ENCODE data around the gene UBXN10.
A peak's percentile ranks its signal among the peaks of the same experiment; 100 is the strongest.

The UBXN10 gene

GRCh38 chr1:20212085-20212684, 26.3 kb downstream of the UBXN10 start:
- TF ChIP-seq CTCF (conservative IDR thresholded peaks at IDR 0.05; ENCODE audit: low read length) = no peak
- no peak for TF ChIP-seq EZH2phosphoT487 (IDR thresholded peaks at IDR 0.05; ENCODE audit: borderline replicate concordance)
- Histone ChIP-seq H3K36me3 (ENCODE audit: insufficient read depth, low read length) (no peaks in the 10 kb centered on the region), H3K9ac (ENCODE audit: low read depth, low read length, poor library complexity, severe bottlenecking) (no peak overlapping the region)

GRCh38 chr1:20212685-20213331, 26.9 kb downstream of the UBXN10 start:
- H3K9me3 ChIP-seq (ENCODE audit: insufficient read depth, low read depth, low read length) = no peaks in the 10 kb centered on the region
- no peaks in the 10 kb centered on the region for H3K27me3 ChIP-seq (ENCODE audit: insufficient read depth, low read length, poor library complexity, severe bottlenecking)
- H3K9me2 ChIP-seq (replicated peaks; ENCODE audit: low read depth, low read length) = no peaks in the 10 kb centered on the region
- no peak overlapping the region for H3K4me3 ChIP-seq (ENCODE audit: low read length, poor library complexity, severe bottlenecking)
- no peaks in the 10 kb centered on the region for H3K79me2 ChIP-seq (ENCODE audit: insufficient read depth, low read length)
- no peaks in the 10 kb centered on the region for H4K20me1 ChIP-seq (ENCODE audit: insufficient read depth, low read length, poor library complexity, severe bottlenecking)
- no peaks in the 10 kb centered on the region for H3F3A ChIP-seq (ENCODE audit: low read depth)
- H3K36me3 ChIP-seq (ENCODE audit: insufficient read depth, low read length) = no peaks in the 10 kb centered on the region
- TF ChIP-seq EZH2phosphoT487 (IDR thresholded peaks at IDR 0.05; ENCODE audit: borderline replicate concordance) (no peak), CTCF (conservative IDR thresholded peaks at IDR 0.05; ENCODE audit: low read length) (peak; percentile 77)
- peaks cover 4% of the 10 kb centered on the region for H3K4me1 ChIP-seq (ENCODE audit: insufficient read depth, low read length, poor library complexity, severe bottlenecking)
- H3K4me2 ChIP-seq (ENCODE audit: low read depth, low read length, poor library complexity, severe bottlenecking) = peak overlapping the region; percentile 34
- peak overlapping the region; percentile 9; the same call in 1 of the 2 replicates for H2AFZ ChIP-seq (ENCODE audit: low read length)
- no peak overlapping the region for H3K9ac ChIP-seq (ENCODE audit: low read depth, low read length, poor library complexity, severe bottlenecking)

More at GRCh38 chr1:20212085-20212684, 26.3 kb downstream of the UBXN10 start:
- H3K4me3 ChIP-seq (ENCODE audit: low read length, poor library complexity, severe bottlenecking) = no peak overlapping the region
- no peak overlapping the region for H2AFZ ChIP-seq (ENCODE audit: low read length)
- no peaks in the 10 kb centered on the region for H3K27me3 ChIP-seq (ENCODE audit: insufficient read depth, low read length, poor library complexity, severe bottlenecking)
- no peaks in the 10 kb centered on the region for H4K20me1 ChIP-seq (ENCODE audit: insufficient read depth, low read length, poor library complexity, severe bottlenecking)
- H3K9me3 ChIP-seq (ENCODE audit: insufficient read depth, low read depth, low read length) = no peaks in the 10 kb centered on the region
- no peaks in the 10 kb centered on the region for H3F3A ChIP-seq (ENCODE audit: low read depth)
- no peaks in the 10 kb centered on the region for H3K9me2 ChIP-seq (replicated peaks; ENCODE audit: low read depth, low read length)
- H3K79me2 ChIP-seq (ENCODE audit: insufficient read depth, low read length) = no peaks in the 10 kb centered on the region
- peaks cover 4% of the 10 kb centered on the region for H3K4me1 ChIP-seq (ENCODE audit: insufficient read depth, low read length, poor library complexity, severe bottlenecking)
- peak overlapping the region; percentile 34 for H3K4me2 ChIP-seq (ENCODE audit: low read depth, low read length, poor library complexity, severe bottlenecking)

GRCh38 chr1:20215716-20216115, 29.8 kb downstream of the UBXN10 start:
- no peak overlapping the region for H3K4me2 ChIP-seq (ENCODE audit: low read depth, low read length, poor library complexity, severe bottlenecking)
- H3K4me3 ChIP-seq (ENCODE audit: low read length, poor library complexity, severe bottlenecking) = no peak overlapping the region
- no peak for TF ChIP-seq EZH2phosphoT487 (IDR thresholded peaks at IDR 0.05; ENCODE audit: borderline replicate concordance)
- no peak for TF ChIP-seq CTCF (conservative IDR thresholded peaks at IDR 0.05; ENCODE audit: low read length)
- no peak overlapping the region for H2AFZ ChIP-seq (ENCODE audit: low read length)
- no peaks in the 10 kb centered on the region for H3K9me2 ChIP-seq (replicated peaks; ENCODE audit: low read depth, low read length)
- no peaks in the 10 kb centered on the region for H4K20me1 ChIP-seq (ENCODE audit: insufficient read depth, low read length, poor library complexity, severe bottlenecking)
- H3K9ac ChIP-seq (ENCODE audit: low read depth, low read length, poor library complexity, severe bottlenecking) = no peak overlapping the region
- H3K4me1 ChIP-seq (ENCODE audit: insufficient read depth, low read length, poor library complexity, severe bottlenecking) = peaks cover 4% of the 10 kb centered on the region
- no peaks in the 10 kb centered on the region for H3K36me3 ChIP-seq (ENCODE audit: insufficient read depth, low read length)
- no peaks in the 10 kb centered on the region for H3K27me3 ChIP-seq (ENCODE audit: insufficient read depth, low read length, poor library complexity, severe bottlenecking)
- H3K9me3 ChIP-seq (ENCODE audit: insufficient read depth, low read depth, low read length) = no peaks in the 10 kb centered on the region
- no peaks in the 10 kb centered on the region for H3F3A ChIP-seq (ENCODE audit: low read depth)
- no peaks in the 10 kb centered on the region for H3K79me2 ChIP-seq (ENCODE audit: insufficient read depth, low read length)
